Natural killer cell (primary cell): ENCODE measurements around the gene COL4A3. TPM values are rescaled to one million over a fixed set of nuclear protein-coding genes. Genes with fewer than 3 reads are reported as not detected.
"Not testable (repeated sequence)": the region's sequence is repeated elsewhere in the genome, so short reads cannot be mapped to it uniquely, and the experiment has no call there.

ENCODE experiments used
- ATAC-seq, 3 donors: fragments of 150-1000 bp in 2 of 3; fragments of 200-7000 bp in 1 of 3; cut with Tn5 transposase; 1 replicate in 1 of 3; 2 replicates in 2 of 3; pipeline ENCODE4 v1.10.0; 2021; ENCODE audit warnings: mild to moderate bottlenecking in 2 of 3, moderate library complexity in 2 of 3
- DNase-seq, 2 donors: peaks; one replicate each; pipeline versions ENCODE4 v3.0.0 to v3.0.0-alpha.2; 2013 to 2021; ENCODE audit warnings: mixed read lengths in 1 of 2
- H3K27ac ChIP-seq: one replicate; pipeline ENCODE4 v1.5.1; 2013; ENCODE audit warnings: mild to moderate bottlenecking, low read length
- H3K27me3 ChIP-seq: one replicate; pipeline ENCODE4 v1.6.1; 2013; ENCODE audit warnings: low read length; ENCODE audit not compliant: control insufficient read depth, insufficient read depth
- H3K36me3 ChIP-seq: one replicate; pipeline ENCODE4 v1.6.1; 2013; ENCODE audit warnings: low read length; ENCODE audit not compliant: control insufficient read depth, insufficient read depth
- H3K4me1 ChIP-seq: one replicate; pipeline ENCODE4 v1.6.1; 2013; ENCODE audit warnings: low read length; ENCODE audit not compliant: control insufficient read depth, insufficient read depth
- H3K4me3 ChIP-seq: one replicate; pipeline ENCODE4 v1.5.1; 2013; ENCODE audit warnings: low read length
- H3K9me3 ChIP-seq: one replicate; pipeline ENCODE4 v1.6.1; 2013; ENCODE audit warnings: low read length; ENCODE audit not compliant: control insufficient read depth, insufficient read depth
- H3K27ac Mint-ChIP-seq, 2 donors: one replicate each; pipeline ENCODE4 v1.8.0; 2022; ENCODE audit warnings: mild to moderate bottlenecking in 2 of 2, mixed read lengths in 2 of 2, moderate library complexity in 1 of 2
- H3K27me3 Mint-ChIP-seq, 2 donors: one replicate each; pipeline ENCODE4 v1.8.0; 2022; ENCODE audit warnings: low read depth in 2 of 2, mixed read lengths in 2 of 2
- H3K36me3 Mint-ChIP-seq: one replicate; pipeline ENCODE4 v1.8.0; 2022; ENCODE audit warnings: mixed read lengths
- H3K4me1 Mint-ChIP-seq, 2 donors: one replicate each; pipeline ENCODE4 v1.8.0; 2022; ENCODE audit warnings: mixed read lengths in 2 of 2
- H3K4me3 Mint-ChIP-seq: one replicate; pipeline ENCODE4 v1.8.0; 2022; ENCODE audit warnings: mild to moderate bottlenecking, moderate library complexity, mixed read lengths
- H3K9me3 Mint-ChIP-seq, 2 donors: one replicate each; pipeline ENCODE4 v1.8.0; 2022; ENCODE audit warnings: mixed read lengths in 2 of 2
- CTCF ChIP-seq: fragments of 200-600 bp; IDR thresholded peaks from one replicate; pipeline ENCODE4 v1.8.0; 2022; ENCODE audit warnings: antibody characterized with exemption
- WGBS: methylation state at CpG from one replicate; pipeline ENCODE4 v1.1.7; 2013; ENCODE audit warnings: missing lambda C conversion rate; ENCODE audit not compliant: insufficient coverage; 5-methylcytosine and 5-hydroxymethylcytosine counted together
- intact Hi-C: fragments of 100-400 bp; cut with micrococcal nuclease; formaldehyde crosslinking; loops from one replicate; pipeline ENCODE4 v1.14.2; 2022
- total RNA-seq, 4 donors: library from RNA; stranded (reverse); fragments of 120-200 nt in 1 of 4; gene quantifications; one replicate each; pipeline versions ENCODE4 v1.2.3 to v1.2.4, GENCODE V29; 2013 to 2022

COL4A3 gene
- total RNA-seq, 3 donors from 2014 or later (not counting 1 experiment from before 2014, with no cell fraction given): 0.45 to 1.8 (median 1.0) TPM

- 3% methylated on average over 20 of the region's 20 CpGs for WGBS
- Histone ChIP-seq H3K27me3 (peaks cover 8% of the 10 kb centered on the region), H3K9me3 (no peaks in the 10 kb centered on the region), H3K4me3 (peak overlapping the region; percentile 32), H3K36me3 (no peaks in the 10 kb centered on the region), H3K4me1 (peaks cover 13% of the 10 kb centered on the region), H3K27ac (no peak overlapping the region)
- Mint-ChIP-seq H3K36me3 (no peaks in the 10 kb centered on the region), H3K4me1 (peaks cover 0 to 5% of the 10 kb centered on the region in 2 donors), H3K9me3 (peaks cover 0 to 2% of the 10 kb centered on the region in 2 donors), H3K27me3 (peaks cover 25 to 66% of the 10 kb centered on the region in 2 donors), H3K4me3 (peak overlapping the region; percentile 80), H3K27ac (no peak overlapping the region)
- intact Hi-C loops: no loop called here
- ATAC-seq (peak in 1 of 3 donors; percentile 41), DNase-seq (no peak)
- TF ChIP-seq CTCF: no peak
Observed at GRCh38 chr2:227163485-227163997, 883 bp upstream of the COL4A3 start.

DNA sequence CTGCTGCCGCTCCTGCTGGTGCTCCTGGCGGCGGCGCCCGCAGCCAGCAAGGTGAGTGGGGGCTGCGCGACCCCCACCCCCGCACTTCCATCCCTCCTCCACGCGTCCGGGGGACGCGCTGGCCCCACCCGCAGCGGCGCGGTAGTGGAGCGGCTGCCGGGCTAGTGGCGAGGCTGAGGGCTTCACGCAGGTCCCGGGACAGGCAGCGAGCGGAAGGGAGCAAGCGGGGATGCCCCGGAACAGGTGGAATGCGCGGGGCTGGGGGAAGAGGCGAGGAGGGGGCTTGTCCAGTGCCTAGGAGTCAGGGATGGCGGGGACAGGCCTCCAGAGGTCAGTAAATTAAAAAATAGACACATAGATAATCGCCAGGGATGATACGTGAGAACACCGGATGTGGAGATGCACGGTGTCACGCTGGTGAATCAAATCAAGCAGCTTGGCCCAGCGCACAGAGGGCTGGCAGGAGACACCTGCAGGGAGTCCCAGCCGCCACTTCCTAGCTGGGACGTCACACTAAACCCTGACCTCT, 403 bp downstream of the COL4A3 start:
- peaks cover 8% of the 10 kb centered on the region for H3K27me3 ChIP-seq
- ATAC-seq (peak in 2 of 3 donors; percentile 25 to 58), DNase-seq (peak in 1 of 2 donors; percentile 5)
- Mint-ChIP-seq H3K4me1 (peaks cover 0 to 5% of the 10 kb centered on the region in 2 donors), H3K9me3 (no peaks in the 10 kb centered on the region), H3K27ac (no peak overlapping the region), H3K27me3 (peaks cover 22 to 55% of the 10 kb centered on the region in 2 donors), H3K4me3 (peak overlapping the region; percentile 45), H3K36me3 (no peaks in the 10 kb centered on the region)
- WGBS: 4% methylated on average over 38 of the region's 38 CpGs
- H3K9me3 ChIP-seq: no peaks in the 10 kb centered on the region
- peaks cover 13% of the 10 kb centered on the region for H3K4me1 ChIP-seq
- H3K36me3 ChIP-seq: no peaks in the 10 kb centered on the region
- TF ChIP-seq CTCF: no peak
- no peak overlapping the region for H3K27ac ChIP-seq
- intact Hi-C loops: no loop called here
- no peak overlapping the region for H3K4me3 ChIP-seq

DNA sequence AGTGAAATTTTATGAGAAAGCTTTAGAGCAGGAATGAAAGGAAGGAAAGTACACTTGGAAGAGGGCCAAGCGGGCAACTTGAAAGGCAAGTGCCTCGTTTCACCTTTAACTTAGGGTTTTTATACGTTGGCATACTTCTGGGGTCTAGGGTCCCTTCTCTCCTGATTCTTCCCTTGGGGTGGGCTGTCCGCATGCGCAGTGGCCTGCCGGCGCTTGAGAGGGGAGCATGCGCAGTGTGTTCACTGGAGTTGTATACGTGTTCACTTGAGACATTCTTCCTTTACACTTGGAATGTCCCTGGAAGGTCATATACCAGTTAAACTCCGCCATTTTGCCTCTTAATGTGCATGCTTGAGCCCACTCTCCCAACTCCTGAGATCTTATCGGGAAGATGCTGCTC, 7.4 kb downstream of the COL4A3 start:
- H3K36me3 ChIP-seq, H3K27ac ChIP-seq, H3K9me3 ChIP-seq, H3K27me3 ChIP-seq, H3K4me3 ChIP-seq, ATAC-seq, H3K36me3 Mint-ChIP-seq, DNase-seq, H3K27ac Mint-ChIP-seq, intact Hi-C loops, H3K4me3 Mint-ChIP-seq, H3K27me3 Mint-ChIP-seq, H3K4me1 ChIP-seq, H3K9me3 Mint-ChIP-seq, H3K4me1 Mint-ChIP-seq: not testable (repeated sequence)
- 93% methylated on average over 11 of the region's 11 CpGs for WGBS

DNA sequence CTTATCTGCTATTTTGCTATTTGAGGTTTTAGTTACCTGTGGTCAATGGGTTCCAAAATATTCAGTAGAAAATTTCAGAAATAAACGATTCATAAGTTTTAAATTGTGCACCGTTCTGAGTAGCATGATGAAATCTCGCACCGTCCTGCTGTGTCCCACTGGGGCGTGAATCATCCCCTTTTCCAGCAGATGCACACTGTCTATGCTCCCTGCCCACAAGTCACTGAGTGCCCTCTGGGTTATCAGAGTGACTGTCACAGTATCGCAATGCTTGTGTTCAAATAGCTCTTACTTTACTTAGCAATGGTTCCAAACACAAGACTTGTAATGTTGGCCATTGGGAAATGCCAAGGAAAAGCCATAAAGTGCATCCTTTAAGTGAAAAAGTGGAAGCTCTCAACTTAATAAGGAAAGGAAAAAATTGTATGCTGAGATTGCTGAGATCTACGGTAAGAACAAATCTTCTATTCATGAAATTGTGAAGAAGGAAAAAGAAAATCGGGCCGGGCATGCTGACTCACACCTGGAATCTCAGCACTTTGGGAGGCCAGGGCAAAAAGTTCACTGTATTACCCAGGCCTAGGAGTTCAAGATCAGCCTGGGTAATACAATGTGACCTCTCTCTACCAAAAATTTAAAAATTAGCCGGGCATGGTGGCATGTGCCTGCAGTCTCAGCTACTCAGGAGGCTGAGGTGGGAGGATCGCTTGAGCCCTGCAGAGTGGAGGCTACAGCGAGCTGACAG, 13.3 kb downstream of the COL4A3 start:
- intact Hi-C loops: no loop called here
- DNase-seq (no peak), ATAC-seq (no peak)
- Histone ChIP-seq H3K27me3 (no peaks in the 10 kb centered on the region), H3K27ac (no peak overlapping the region), H3K36me3 (no peaks in the 10 kb centered on the region), H3K4me3 (no peak overlapping the region), H3K9me3 (no peaks in the 10 kb centered on the region), H3K4me1 (no peaks in the 10 kb centered on the region)
- 94% methylated on average over 10 of the region's 12 CpGs for WGBS
- Mint-ChIP-seq H3K27ac (no peak overlapping the region), H3K4me3 (no peak overlapping the region), H3K4me1 (no peaks in the 10 kb centered on the region), H3K36me3 (no peaks in the 10 kb centered on the region), H3K27me3 (peaks cover 2 to 11% of the 10 kb centered on the region in 2 donors), H3K9me3 (no peaks in the 10 kb centered on the region)
- no peak for TF ChIP-seq CTCF
